HG03045 (cell line): Measurements from ENCODE around the gene GTSE1.

Source experiments
- ATAC-seq: cut with Tn5 transposase; IDR thresholded peaks from one replicate; pipeline ENCODE4 v1.9.1; 2021; ENCODE audit warnings: mild to moderate bottlenecking, moderate library complexity; ENCODE audit not compliant: unreplicated experiment

Gene GTSE1

GRCh38 chr22:46363611-46364321, 67.1 kb downstream of the GTSE1 start:
- no peak for ATAC-seq

GRCh38 chr22:46364341-46365165, 67.9 kb downstream of the GTSE1 start:
- ATAC-seq, result no peak

- no peak for ATAC-seq
Measured at GRCh38 chr22:46365166-46365624, 68.5 kb downstream of the GTSE1 start.

GRCh38 chr22:46366327-46366731, 69.7 kb downstream of the GTSE1 start:
- no peak for ATAC-seq

GRCh38 chr22:46366801-46367706, 70.4 kb downstream of the GTSE1 start:
- no peak for ATAC-seq

GRCh38 chr22:46367707-46368191, 71.1 kb downstream of the GTSE1 start:
- no peak for ATAC-seq

GRCh38 chr22:46368422-46368821, 71.8 kb downstream of the GTSE1 start:
- ATAC-seq, result no peak

GRCh38 chr22:46368871-46369715, 72.4 kb downstream of the GTSE1 start:
- no peak for ATAC-seq

GRCh38 chr22:46369716-46370583, 73.3 kb downstream of the GTSE1 start:
- no peak for ATAC-seq

- ATAC-seq, result no peak
Measured at GRCh38 chr22:46370584-46371291, 74.1 kb downstream of the GTSE1 start.

- no peak for ATAC-seq
Measured at GRCh38 chr22:46371623-46372226, 75.1 kb downstream of the GTSE1 start.

- ATAC-seq, result no peak
Measured at GRCh38 chr22:46372686-46373085, 76.0 kb downstream of the GTSE1 start.

GRCh38 chr22:46373159-46373558, 76.5 kb downstream of the GTSE1 start:
- ATAC-seq, result no peak

- no peak for ATAC-seq
Measured at GRCh38 chr22:46373921-46374662, 77.4 kb downstream of the GTSE1 start.

GRCh38 chr22:46374663-46375474, 78.2 kb downstream of the GTSE1 start:
- no peak for ATAC-seq

- ATAC-seq, result no peak
Measured at GRCh38 chr22:46376111-46376510, 79.4 kb downstream of the GTSE1 start.
